ENCODE measurements around the gene PRSS1.

PRSS1 gene

GRCh38 chr7:142792129-142792528 lies 42.9 kb downstream of the PRSS1 start:
- in situ Hi-C loops (cut with MboI; ENCODE audit: low sequenced_read_pairs): loop anchor here (25.0 kb wide), 1 partner anchor 155 kb away; no protein-coding TSS in a partner anchor

DNA sequence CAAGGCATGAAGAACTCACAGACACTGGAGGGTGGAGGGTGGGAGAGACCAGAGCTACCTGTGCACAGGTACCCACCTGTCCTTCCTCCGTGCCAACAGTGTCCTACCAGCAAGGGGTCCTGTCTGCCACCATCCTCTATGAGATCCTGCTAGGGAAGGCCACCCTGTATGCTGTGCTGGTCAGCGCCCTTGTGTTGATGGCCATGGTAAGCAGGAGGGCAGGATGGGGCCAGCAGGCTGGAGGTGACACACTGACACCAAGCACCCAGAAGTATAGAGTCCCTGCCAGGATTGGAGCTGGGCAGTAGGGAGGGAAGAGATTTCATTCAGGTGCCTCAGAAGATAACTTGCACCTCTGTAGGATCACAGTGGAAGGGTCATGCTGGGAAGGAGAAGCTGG lies 43.3 kb downstream of the PRSS1 start:
- in situ Hi-C loops (cut with MboI; ENCODE audit: low sequenced_read_pairs): loop anchor here (25.0 kb wide), 1 partner anchor 155 kb away; no protein-coding TSS in a partner anchor

DNA sequence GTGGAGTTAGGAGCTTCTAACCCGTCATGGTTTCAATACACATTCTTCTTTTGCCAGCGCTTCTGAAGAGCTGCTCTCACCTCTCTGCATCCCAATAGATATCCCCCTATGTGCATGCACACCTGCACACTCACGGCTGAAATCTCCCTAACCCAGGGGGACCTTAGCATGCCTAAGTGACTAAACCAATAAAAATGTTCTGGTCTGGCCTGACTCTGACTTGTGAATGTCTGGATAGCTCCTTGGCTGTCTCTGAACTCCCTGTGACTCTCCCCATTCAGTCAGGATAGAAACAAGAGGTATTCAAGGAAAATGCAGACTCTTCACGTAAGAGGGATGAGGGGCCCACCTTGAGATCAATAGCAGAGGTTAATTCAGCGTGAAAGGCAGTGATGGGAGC lies 43.9 kb downstream of the PRSS1 start:
- in situ Hi-C loops (cut with MboI; ENCODE audit: low sequenced_read_pairs): loop anchor here (25.0 kb wide), 1 partner anchor 156 kb away; no protein-coding TSS in a partner anchor

DNA sequence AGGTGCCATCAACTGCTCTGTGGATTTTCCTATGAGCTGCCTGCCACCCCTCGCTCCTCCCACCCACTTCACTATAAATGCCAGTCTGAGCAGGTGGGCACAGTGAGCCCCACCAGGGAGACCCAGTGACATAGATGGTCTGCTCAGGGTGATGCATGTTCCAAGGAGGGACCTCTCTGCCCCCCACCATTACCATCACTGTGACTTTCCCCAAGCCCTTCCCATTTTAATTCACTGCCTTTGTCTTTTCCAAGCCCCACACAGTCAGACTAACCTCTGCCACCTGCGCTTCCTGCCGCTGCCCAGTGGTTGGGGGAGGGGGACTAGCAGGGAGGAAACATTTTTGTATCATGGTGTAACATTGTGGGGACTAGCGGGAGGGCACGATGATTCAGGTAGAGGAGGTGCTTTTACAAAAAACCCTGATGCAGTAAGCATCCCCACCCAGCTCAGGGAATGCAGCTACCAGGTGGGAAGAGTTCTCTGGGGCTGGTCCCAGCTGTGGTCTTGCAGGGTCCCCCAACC lies 46.1 kb downstream of the PRSS1 start:
- in situ Hi-C loops (cut with MboI; ENCODE audit: low sequenced_read_pairs): loop anchor here (25.0 kb wide), 1 partner anchor 158 kb away; no protein-coding TSS in a partner anchor

GRCh38 chr7:142796001-142796500 lies 46.8 kb downstream of the PRSS1 start:
- in situ Hi-C loops (cut with MboI; ENCODE audit: low sequenced_read_pairs): loop anchor here (25.0 kb wide), 1 partner anchor 159 kb away; no protein-coding TSS in a partner anchor

- in situ Hi-C loops (cut with MboI; ENCODE audit: low sequenced_read_pairs): loop anchor here (25.0 kb wide), 1 partner anchor 159 kb away; no protein-coding TSS in a partner anchor
Observed at GRCh38 chr7:142796501-142797390, 47.5 kb downstream of the PRSS1 start.

DNA sequence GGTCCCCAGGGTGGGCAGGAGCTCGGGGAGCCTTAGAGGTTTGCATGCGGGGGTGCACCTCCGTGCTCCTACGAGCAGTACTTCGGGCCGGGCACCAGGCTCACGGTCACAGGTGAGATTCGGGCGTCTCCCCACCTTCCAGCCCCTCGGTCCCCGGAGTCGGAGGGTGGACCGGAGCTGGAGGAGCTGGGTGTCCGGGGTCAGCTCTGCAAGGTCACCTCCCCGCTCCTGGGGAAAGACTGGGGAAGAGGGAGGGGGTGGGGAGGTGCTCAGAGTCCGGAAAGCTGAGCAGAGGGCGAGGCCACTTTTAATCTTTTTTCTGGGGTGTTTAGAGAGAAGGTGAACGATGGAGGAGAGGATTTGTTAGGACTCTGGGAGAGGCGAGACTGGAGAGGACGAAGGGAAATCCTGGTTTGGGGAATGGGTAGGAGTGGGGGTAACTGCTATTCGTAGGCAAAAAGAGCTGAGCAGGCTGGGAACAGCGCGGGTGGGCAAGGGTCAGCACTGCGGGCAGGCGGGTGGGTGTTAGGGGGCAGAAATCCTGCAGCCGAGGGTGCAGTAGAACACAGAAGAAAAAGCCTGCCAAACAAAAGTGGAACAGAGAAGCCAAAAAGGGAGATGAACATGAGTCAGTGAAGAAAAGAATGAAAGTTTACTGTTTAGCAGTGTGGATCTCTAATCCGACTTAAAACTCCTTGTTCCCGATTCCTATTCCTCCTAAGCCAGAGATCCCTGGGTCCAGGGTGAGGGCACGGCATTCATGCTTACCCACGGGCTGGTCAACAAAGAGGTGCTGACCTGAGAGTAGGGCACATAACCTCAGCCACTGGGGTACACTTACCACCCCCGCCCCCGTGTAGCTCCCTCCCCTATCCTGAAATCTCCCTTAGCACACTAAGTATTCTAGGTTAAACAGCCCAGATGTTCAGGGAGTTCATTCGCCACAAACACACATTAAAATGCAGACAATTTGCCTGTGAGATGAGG lies 48.4 kb downstream of the PRSS1 start:
- in situ Hi-C loops (cut with MboI; ENCODE audit: low sequenced_read_pairs): loop anchor here (25.0 kb wide), 1 partner anchor 160 kb away; no protein-coding TSS in a partner anchor

DNA sequence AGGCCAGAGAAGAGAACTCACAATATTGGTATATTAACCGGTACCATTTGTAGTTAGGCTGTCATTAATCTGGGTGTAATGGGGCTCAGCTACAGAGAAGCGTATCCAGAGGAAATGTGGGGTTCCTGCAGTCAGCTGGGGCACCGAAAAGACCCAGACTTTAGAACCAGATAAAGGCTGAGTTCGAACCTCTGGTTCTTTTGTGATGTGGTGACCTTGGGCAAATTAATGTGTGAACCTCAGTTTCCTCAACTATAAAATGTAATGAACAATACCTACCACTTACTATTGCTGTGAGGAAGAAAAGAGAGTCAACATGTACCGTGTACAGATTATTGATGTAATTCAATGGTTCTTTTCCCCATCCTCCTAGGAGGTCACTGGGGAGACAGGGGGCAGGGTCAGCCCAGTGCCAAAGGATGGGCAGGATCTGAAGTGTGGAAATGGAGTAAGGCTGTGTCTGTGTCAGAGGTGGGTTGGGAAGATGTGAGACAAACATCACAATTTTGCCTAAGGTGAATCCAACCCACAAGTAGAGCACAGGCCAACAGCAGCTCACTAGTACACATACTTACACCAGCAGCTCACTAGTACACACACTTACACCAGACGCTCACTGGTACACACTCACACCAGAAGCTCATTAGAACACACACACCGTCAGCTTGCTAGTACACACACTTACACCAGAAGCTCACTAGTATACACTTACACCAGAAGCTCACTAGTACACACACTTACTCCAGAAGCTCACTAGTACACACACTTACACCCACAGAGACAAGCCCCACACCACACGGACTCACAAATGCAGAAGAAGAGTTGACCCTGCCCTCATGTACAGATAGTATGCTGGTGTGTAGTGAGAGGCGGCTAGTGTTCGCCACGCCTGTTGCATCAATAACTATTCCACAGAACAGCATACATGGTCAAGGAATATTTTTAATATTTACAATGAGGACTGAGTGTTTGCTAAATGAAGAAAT lies 49.5 kb downstream of the PRSS1 start:
- in situ Hi-C loops (cut with MboI; ENCODE audit: low sequenced_read_pairs): loop anchor here (25.0 kb wide), 1 partner anchor 161 kb away; no protein-coding TSS in a partner anchor

DNA sequence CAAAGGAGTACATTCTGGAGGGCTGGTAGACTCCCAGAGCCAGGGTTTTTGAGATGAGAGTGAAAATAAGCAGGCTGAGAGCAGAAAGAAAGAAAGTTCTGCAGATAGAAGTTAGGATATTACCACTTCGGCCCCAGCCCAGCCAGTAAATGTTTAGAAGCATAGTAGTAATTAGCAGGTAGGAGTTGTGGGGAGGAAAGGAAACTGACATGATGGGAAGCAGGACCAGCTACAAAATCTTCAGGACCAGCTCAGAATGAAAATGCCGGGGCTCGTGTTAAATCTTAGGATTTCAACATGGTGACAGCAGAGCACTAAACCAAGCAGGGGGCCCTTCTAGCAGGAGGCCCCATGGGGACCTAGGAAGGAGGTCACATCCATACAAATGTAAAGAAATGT lies 50.2 kb downstream of the PRSS1 start:
- in situ Hi-C loops (cut with MboI; ENCODE audit: low sequenced_read_pairs): loop anchor here (25.0 kb wide), 1 partner anchor 162 kb away; no protein-coding TSS in a partner anchor

GRCh38 chr7:142800088-142800487 lies 50.8 kb downstream of the PRSS1 start:
- in situ Hi-C loops (cut with MboI; ENCODE audit: low sequenced_read_pairs): no loop called here

- in situ Hi-C loops (cut with MboI; ENCODE audit: low sequenced_read_pairs): no loop called here
Observed at GRCh38 chr7:142800699-142801260, 51.5 kb downstream of the PRSS1 start.

DNA sequence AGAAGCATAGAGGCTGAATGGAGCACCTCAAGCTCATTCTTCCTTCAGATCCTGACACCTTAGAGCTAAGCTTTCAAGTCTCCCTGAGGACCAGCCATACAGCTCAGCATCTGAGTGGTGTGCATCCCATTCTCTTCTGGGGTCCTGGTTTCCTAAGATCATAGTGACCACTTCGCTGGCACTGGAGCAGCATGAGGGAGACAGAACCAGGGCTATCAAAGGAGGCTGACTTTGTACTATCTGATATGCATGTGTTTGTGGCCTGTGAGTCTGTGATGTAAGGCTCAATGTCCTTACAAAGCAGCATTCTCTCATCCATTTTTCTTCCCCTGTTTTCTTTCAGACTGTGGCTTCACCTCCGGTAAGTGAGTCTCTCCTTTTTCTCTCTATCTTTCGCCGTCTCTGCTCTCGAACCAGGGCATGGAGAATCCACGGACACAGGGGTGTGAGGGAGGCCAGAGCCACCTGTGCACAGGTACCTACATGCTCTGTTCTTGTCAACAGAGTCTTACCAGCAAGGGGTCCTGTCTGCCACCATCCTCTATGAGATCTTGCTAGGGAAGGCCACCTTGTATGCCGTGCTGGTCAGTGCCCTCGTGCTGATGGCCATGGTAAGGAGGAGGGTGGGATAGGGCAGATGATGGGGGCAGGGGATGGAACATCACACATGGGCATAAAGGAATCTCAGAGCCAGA lies 52.5 kb downstream of the PRSS1 start:
- in situ Hi-C loops (cut with MboI; ENCODE audit: low sequenced_read_pairs): no loop called here

GRCh38 chr7:142802301-142802700 lies 53.0 kb downstream of the PRSS1 start:
- in situ Hi-C loops (cut with MboI; ENCODE audit: low sequenced_read_pairs): no loop called here

Measured in HL-60/S4 treated with retinoic acid at 250 ng/mL for 4 days and 3 days (cell line).